Measurements from ENCODE around the gene CARMIL1. TPM values are rescaled to one million over a fixed set of nuclear protein-coding genes. Genes with fewer than 3 reads are reported as not detected.

The CARMIL1 gene
- total RNA-seq, 1 donor from 2014 or later, result 11.8 TPM

DNA sequence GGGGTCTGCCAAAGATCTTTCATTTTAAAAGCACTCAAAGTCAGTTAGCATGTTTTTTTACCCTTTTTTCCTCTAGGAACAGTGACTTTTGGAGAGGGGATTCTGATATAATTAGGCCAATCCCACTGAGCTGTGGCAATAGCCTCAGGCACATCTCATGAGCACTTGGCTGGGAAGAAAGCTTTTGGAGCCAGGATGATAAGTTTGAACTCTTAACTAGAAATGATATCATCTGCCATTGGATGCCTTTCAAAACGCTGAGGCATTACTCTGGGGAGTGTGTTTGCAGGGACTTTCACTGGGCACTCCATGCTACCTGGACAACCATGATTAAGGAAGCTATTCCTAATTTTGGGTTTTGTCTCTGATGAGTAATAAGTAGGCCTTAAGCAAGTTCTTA, 376.5 kb downstream of the CARMIL1 start:
- no peak overlapping the region for H3K27ac Mint-ChIP-seq
- H3K36me3 Mint-ChIP-seq, result no peaks in the 10 kb centered on the region
- H3K4me1 Mint-ChIP-seq (ENCODE audit: unreplicated experiment), result no peaks in the 10 kb centered on the region
- DNase-seq (ENCODE audit: extremely low spot score, unreplicated experiment), result no peak
- H3K9me3 Mint-ChIP-seq, result no peaks in the 10 kb centered on the region
- peaks cover 43% of the 10 kb centered on the region for H3K27me3 Mint-ChIP-seq
- TF ChIP-seq, protein P1, sequence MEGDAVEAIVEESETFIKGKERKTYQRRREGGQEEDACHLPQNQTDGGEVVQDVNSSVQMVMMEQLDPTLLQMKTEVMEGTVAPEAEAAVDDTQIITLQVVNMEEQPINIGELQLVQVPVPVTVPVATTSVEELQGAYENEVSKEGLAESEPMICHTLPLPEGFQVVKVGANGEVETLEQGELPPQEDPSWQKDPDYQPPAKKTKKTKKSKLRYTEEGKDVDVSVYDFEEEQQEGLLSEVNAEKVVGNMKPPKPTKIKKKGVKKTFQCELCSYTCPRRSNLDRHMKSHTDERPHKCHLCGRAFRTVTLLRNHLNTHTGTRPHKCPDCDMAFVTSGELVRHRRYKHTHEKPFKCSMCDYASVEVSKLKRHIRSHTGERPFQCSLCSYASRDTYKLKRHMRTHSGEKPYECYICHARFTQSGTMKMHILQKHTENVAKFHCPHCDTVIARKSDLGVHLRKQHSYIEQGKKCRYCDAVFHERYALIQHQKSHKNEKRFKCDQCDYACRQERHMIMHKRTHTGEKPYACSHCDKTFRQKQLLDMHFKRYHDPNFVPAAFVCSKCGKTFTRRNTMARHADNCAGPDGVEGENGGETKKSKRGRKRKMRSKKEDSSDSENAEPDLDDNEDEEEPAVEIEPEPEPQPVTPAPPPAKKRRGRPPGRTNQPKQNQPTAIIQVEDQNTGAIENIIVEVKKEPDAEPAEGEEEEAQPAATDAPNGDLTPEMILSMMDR (conservative IDR thresholded peaks at IDR 0.05), result no peak
- H3K4me3 Mint-ChIP-seq, result no peak overlapping the region

DNA sequence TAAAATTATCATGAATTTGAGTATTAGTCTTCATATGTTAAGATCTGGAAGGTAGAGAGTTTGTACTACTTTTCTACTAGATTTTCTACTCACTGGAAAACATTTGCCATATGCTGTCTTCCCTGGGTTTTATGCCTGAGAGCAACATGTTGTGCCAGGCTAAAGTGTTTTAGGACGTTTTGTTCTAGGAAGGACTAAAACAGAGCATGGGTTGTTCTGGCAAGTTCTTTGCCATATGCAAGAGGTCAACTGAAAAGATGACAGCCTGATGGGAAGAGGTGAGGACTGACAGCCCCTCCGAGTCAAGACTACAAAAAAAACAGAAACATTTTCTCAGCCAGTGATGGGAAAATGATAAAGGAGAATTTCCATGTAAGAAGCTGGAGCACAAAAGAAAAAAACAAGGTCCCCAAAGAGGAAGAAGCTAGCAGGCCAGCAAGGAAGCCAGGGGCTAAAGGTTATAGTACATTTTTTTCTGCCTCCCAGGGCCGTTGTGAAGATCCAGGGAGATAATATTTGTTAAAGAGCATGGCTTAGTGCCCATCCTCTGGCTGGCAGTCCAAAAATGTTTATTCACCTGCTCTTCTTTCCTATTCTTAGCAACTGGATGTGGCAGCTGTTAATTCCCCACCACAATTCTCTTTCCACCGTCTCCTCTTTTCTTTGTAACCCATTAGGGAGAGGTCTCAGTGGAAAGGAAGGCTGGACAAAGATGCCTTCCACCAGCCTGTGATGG, 380.6 kb downstream of the CARMIL1 start:
- DNase-seq (ENCODE audit: extremely low spot score, unreplicated experiment), result no peak
- TF ChIP-seq, protein P1 (conservative IDR thresholded peaks at IDR 0.05), result no peak
- Mint-ChIP-seq H3K36me3 (no peaks in the 10 kb centered on the region), H3K4me1 (ENCODE audit: unreplicated experiment) (no peaks in the 10 kb centered on the region), H3K27me3 (peaks cover 13% of the 10 kb centered on the region), H3K4me3 (no peak overlapping the region), H3K9me3 (no peaks in the 10 kb centered on the region), H3K27ac (no peak overlapping the region)

- H3K27me3 Mint-ChIP-seq, result peaks cover 7% of the 10 kb centered on the region
- no peaks in the 10 kb centered on the region for H3K9me3 Mint-ChIP-seq
- DNase-seq (ENCODE audit: extremely low spot score, unreplicated experiment), result no peak
- no peak overlapping the region for H3K27ac Mint-ChIP-seq
- H3K4me1 Mint-ChIP-seq (ENCODE audit: unreplicated experiment), result no peaks in the 10 kb centered on the region
- H3K36me3 Mint-ChIP-seq, result no peaks in the 10 kb centered on the region
- TF ChIP-seq, protein P1 (conservative IDR thresholded peaks at IDR 0.05), result no peak
- no peak overlapping the region for H3K4me3 Mint-ChIP-seq
Measured at GRCh38 chr6:25660512-25660911, 381.3 kb downstream of the CARMIL1 start.

DNA sequence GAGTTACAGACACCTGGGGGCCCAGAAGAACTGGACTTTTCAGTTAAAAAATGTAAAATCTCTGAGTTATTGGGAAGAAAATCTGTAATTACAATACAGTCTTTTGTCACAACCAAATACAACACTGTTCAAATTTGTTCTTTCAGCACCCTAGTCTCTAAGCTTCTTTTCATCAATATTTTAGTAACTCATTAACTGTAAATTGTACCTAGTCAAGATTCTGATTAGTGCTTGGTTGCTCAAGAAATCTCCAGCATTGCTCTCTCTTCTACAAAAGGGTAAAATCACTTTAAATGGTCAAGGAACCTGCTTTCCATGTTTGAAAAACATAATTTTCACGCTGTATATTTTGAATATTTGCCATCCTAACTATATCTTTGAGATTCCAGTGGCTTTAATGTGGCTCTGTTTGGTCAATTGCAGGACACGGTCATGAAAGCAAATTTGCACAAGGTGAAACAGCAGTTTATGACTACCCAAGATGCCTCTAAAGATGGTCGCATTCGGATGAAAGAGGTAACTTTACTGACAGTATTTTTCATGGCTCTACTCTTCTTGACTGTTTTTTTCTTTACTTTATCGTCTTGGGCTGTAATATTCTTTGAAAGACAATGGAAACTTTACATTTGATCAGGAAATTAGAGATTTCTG, 382.1 kb downstream of the CARMIL1 start:
- Mint-ChIP-seq H3K9me3 (no peaks in the 10 kb centered on the region), H3K27me3 (peaks cover 7% of the 10 kb centered on the region), H3K4me1 (ENCODE audit: unreplicated experiment) (no peaks in the 10 kb centered on the region), H3K27ac (no peak overlapping the region), H3K4me3 (no peak overlapping the region), H3K36me3 (no peaks in the 10 kb centered on the region)
- TF ChIP-seq, protein P1 (conservative IDR thresholded peaks at IDR 0.05), result no peak
- no peak for DNase-seq (ENCODE audit: extremely low spot score, unreplicated experiment)

DNA sequence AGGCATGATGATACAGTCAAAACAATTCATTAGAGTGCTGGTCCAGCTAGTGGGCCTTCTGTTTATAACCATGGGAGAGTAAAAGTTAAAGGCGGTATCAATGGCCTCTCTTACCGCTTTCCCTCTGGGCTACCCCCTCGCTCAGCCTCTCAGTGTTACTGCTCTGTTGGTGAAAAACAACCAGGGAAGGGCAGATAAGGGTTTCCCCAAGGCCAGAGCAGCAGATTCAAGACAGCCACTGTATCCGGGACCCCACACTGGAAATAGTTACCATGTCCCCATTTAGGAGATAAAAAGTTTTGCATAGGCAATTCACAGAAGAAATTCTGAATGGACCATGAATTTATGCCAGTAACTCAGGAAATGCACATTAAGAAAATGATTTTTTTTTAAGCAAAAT, 386.3 kb downstream of the CARMIL1 start:
- no peak overlapping the region for H3K27ac Mint-ChIP-seq
- no peak for DNase-seq (ENCODE audit: extremely low spot score, unreplicated experiment)
- no peak overlapping the region for H3K4me3 Mint-ChIP-seq
- peaks cover 2% of the 10 kb centered on the region for H3K27me3 Mint-ChIP-seq
- H3K9me3 Mint-ChIP-seq, result no peaks in the 10 kb centered on the region
- TF ChIP-seq, protein P1 (conservative IDR thresholded peaks at IDR 0.05), result no peak
- H3K4me1 Mint-ChIP-seq (ENCODE audit: unreplicated experiment), result no peaks in the 10 kb centered on the region
- no peaks in the 10 kb centered on the region for H3K36me3 Mint-ChIP-seq

Measured in type B pancreatic cell (in vitro differentiated cells).